GM12892 (cell line): ENCODE data around the gene DCC.

Source experiments
- POLR2A ChIP-seq: IDR thresholded peaks from 2 replicates; pipeline ENCODE4 v1.6.1; 2011; ENCODE audit warnings: low read depth, low read length, control low read depth
- POLR2AphosphoS5 ChIP-seq: IDR thresholded peaks from 2 replicates; pipeline ENCODE4 v1.6.1; 2011; ENCODE audit warnings: low read depth, low read length, control low read depth
- TAF1 ChIP-seq: IDR thresholded peaks from 2 replicates; pipeline ENCODE4 v1.6.1; 2011; ENCODE audit warnings: low read depth, mild to moderate bottlenecking, control low read depth, low read length, borderline replicate concordance

DNA sequence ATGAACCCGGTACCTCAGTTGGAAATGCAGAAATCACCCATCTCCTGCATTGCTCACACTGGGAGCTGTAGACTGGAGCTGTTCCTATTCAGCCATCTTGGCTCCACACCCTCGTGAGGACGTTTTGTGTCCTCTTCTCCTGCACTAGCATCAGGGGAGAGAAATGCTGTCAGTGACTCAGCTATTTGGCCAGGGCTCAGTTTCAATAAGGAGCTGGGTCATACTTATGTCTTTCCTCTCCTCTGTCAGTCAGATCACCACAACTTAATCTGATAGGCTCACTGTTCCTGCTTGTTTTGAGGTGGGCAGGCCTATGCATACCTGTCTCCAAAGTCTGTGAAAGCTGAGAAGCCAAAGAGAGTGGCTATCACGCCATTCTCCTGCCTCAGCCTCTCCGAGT is 921.2 kb downstream of the DCC start:
- TF ChIP-seq POLR2AphosphoS5 (no peak), POLR2A (no peak), TAF1 (no peak)
